GM20000 (cell line): ENCODE measurements around the gene AKR7A2.
"Not testable (repeated sequence)": the region's sequence is repeated elsewhere in the genome, so short reads cannot be mapped to it uniquely, and the experiment has no call there.

Experiments
- DNase-seq: peaks from one replicate; pipeline ENCODE4 v3.0.0; 2012; ENCODE audit warnings: low spot score
- CTCF ChIP-seq: IDR thresholded peaks from 2 replicates; pipeline ENCODE4 v1.5.1; 2012; ENCODE audit warnings: mild to moderate bottlenecking, control low read depth; ENCODE audit errors: extremely low read depth, missing control alignments

Gene AKR7A2

GRCh38 chr1:19273106-19273843 lies 38.7 kb downstream of the AKR7A2 start:
- DNase-seq: no peak
- TF ChIP-seq CTCF: no peak

- no peak for TF ChIP-seq CTCF
- no peak for DNase-seq
These were observed 39.9 kb downstream of the AKR7A2 start for GRCh38 chr1:19272064-19272463.

- not testable (repeated sequence) for DNase-seq
These were observed 41.6 kb downstream of the AKR7A2 start for GRCh38 chr1:19270343-19270730.

- DNase-seq: not testable (repeated sequence)
These were observed 42.3 kb downstream of the AKR7A2 start for GRCh38 chr1:19269427-19270342.

GRCh38 chr1:19268445-19268844 lies 43.5 kb downstream of the AKR7A2 start:
- TF ChIP-seq CTCF: no peak
- no peak for DNase-seq

- TF ChIP-seq CTCF: no peak
- no peak for DNase-seq
These were observed 49.2 kb downstream of the AKR7A2 start for GRCh38 chr1:19262744-19263143.

- DNase-seq: no peak
- TF ChIP-seq CTCF: no peak
These were observed 49.9 kb downstream of the AKR7A2 start for GRCh38 chr1:19262047-19262446.

- no peak for TF ChIP-seq CTCF
- DNase-seq: no peak
These were observed 51.5 kb downstream of the AKR7A2 start for GRCh38 chr1:19260211-19261138.
